K562 (cell line): ENCODE measurements around the gene PTCD3. TPM values are rescaled to one million over a fixed set of nuclear protein-coding genes. Genes with fewer than 3 reads are reported as not detected.

Experiments used
- ATAC-seq: fragments of 200-7000 bp; cut with Tn5 transposase; 3 replicates; pipeline ENCODE4 v1.9.1; 2020; ENCODE audit warnings: moderate library complexity
- BruUV-seq: library from RNA; stranded (reverse); fragments of 400-500 nt; replicated peaks from 2 replicates; lab custom pipeline; 2021; lab: Mats Ljungman, UMichigan
- CTCF ChIA-PET: fragments of 300-600 bp; formaldehyde crosslinking; extraction: SDS; loops from one replicate; lab custom pipeline; 2021; ENCODE audit warnings: low intra/inter-chr PET ratio; lab: Yijun Ruan, JAX
- POLR2A ChIA-PET: fragments of 300-600, 350-650 bp; sonication (Branson Sonifier 250); formaldehyde crosslinking; extraction: SDS; loops from one replicate; lab custom pipeline; 2021; ENCODE audit warnings: antibody characterized with exemption, inconsistent platforms; lab: Yijun Ruan, JAX
- DNase-seq, 4 experiments: peaks; one replicate each; pipeline versions ENCODE4 v3.0.0 to v3.0.0-alpha.2; 2011 to 2018; ENCODE audit warnings: low spot score in 3 of 4, mixed read lengths in 3 of 4; ENCODE audit errors: extremely low read depth in 1 of 4
- FAIRE-seq: peaks from 2 replicates; lab custom pipeline; 2011; peaks lifted over from hg19 to GRCh38; lab: Jason Lieb, UNC
- H2AFZ ChIP-seq: 2 replicates; pipeline ENCODE4 v1.6.0; 2011; ENCODE audit warnings: low read depth, low read length, control low read depth, inconsistent platforms
- H3K27ac ChIP-seq: fragments of 200-600 bp; 3 replicates; pipeline ENCODE4 v1.8.0; 2011; ENCODE audit warnings: low read depth, mild to moderate bottlenecking, control low read depth, inconsistent platforms, low read length, moderate library complexity, mixed read lengths; ENCODE audit errors: extremely low read depth
- H3K27me3 ChIP-seq, 2 experiments: fragments of 300-600 bp in 1 of 2; 2 replicates in 1 of 2; 3 replicates in 1 of 2; pipeline versions ENCODE4 v1.6.0 to v1.8.0; 2011; ENCODE audit warnings: inconsistent platforms in 2 of 2, low read length in 2 of 2, mild to moderate bottlenecking in 1 of 2, mixed read lengths in 1 of 2, moderate library complexity in 1 of 2; ENCODE audit not compliant: control insufficient read depth in 2 of 2, insufficient read depth in 2 of 2
- H3K36me3 ChIP-seq: fragments of 300-600 bp; 3 replicates; pipeline ENCODE4 v1.8.0; 2011; ENCODE audit warnings: mild to moderate bottlenecking, low read length, inconsistent platforms; ENCODE audit not compliant: control insufficient read depth, insufficient read depth
- H3K4me1 ChIP-seq, 2 experiments: fragments of 200-600 bp in 1 of 2; replicated peaks in 1 of 2; 2 replicates in 1 of 2; 3 replicates in 1 of 2; pipeline versions ENCODE4 v1.5.1 to v1.8.0; 2011; ENCODE audit warnings: inconsistent platforms in 2 of 2, low read length in 2 of 2, mild to moderate bottlenecking in 1 of 2, mixed read lengths in 1 of 2, moderate library complexity in 1 of 2; ENCODE audit not compliant: control insufficient read depth in 2 of 2, insufficient read depth in 2 of 2
- H3K4me2 ChIP-seq: 2 replicates; pipeline ENCODE4 v1.6.1; 2011; ENCODE audit warnings: low read length, control low read depth, inconsistent platforms, mixed read lengths; ENCODE audit not compliant: insufficient read depth
- H3K4me3 ChIP-seq: fragments of 200-600 bp; sonication (generic), shearing (Covaris generic); 2 replicates; pipeline ENCODE4 v1.5.1; 2016; ENCODE audit warnings: control low read depth, inconsistent platforms
- H3K79me2 ChIP-seq: fragments of 200-600 bp; 3 replicates; pipeline ENCODE4 v1.8.0; 2011; ENCODE audit warnings: low read length, inconsistent platforms; ENCODE audit not compliant: control insufficient read depth, insufficient read depth
- H3K9ac ChIP-seq, 2 experiments: 2 replicates each; pipeline versions ENCODE4 v1.6.0 to v1.6.1; 2011; ENCODE audit warnings: low read depth in 2 of 2, low read length in 2 of 2, control low read depth in 1 of 2, inconsistent platforms in 1 of 2, mild to moderate bottlenecking in 1 of 2, mixed read lengths in 1 of 2; ENCODE audit not compliant: insufficient read depth in 1 of 2
- H3K9me1 ChIP-seq: one replicate; pipeline ENCODE4 v1.6.0; 2011; ENCODE audit warnings: inconsistent platforms, mild to moderate bottlenecking, low read length, moderate library complexity; ENCODE audit not compliant: control insufficient read depth, insufficient read depth
- H3K9me3 ChIP-seq: replicated peaks from 2 replicates; pipeline ENCODE4 v1.5.1; 2011; ENCODE audit warnings: low read depth, low read length, inconsistent platforms; ENCODE audit not compliant: control insufficient read depth, insufficient read depth
- H4K20me1 ChIP-seq: replicated peaks from 2 replicates; pipeline ENCODE4 v1.6.1; 2011; ENCODE audit warnings: low read length, inconsistent platforms, mixed read lengths; ENCODE audit not compliant: control insufficient read depth, insufficient read depth
- CHCHD3 ChIP-seq: fragments of 250-450 bp; sonication (Bioruptor Pico); IDR thresholded peaks from 2 replicates; pipeline ENCODE4 v2.1.2; 2022; ENCODE audit warnings: mild to moderate bottlenecking
- GTF2A2 ChIP-seq: IDR thresholded peaks from 2 replicates; pipeline ENCODE4 v1.6.1; 2016; ENCODE audit warnings: mild to moderate bottlenecking, missing genetic modification characterization, missing compliant biosample characterization
- MAZ ChIP-seq, 2 experiments: fragments of 450-650 bp in 1 of 2; sonication (generic) in 1 of 2; formaldehyde crosslinking; IDR thresholded peaks in 1 of 2; conservative IDR thresholded peaks in 1 of 2; 2 replicates each; pipeline versions ENCODE4 v1.4.0 to v1.5.0; 2020; ENCODE audit warnings: mild to moderate bottlenecking in 1 of 2, missing genetic modification reagents in 1 of 2
- POU5F1 ChIP-seq: fragments of 150-350 bp; IDR thresholded peaks from 2 replicates; pipeline ENCODE4 v1.6.1; 2014; ENCODE audit warnings: borderline replicate concordance, low read length, low read depth, mild to moderate bottlenecking; ENCODE audit not compliant: partially characterized antibody
- ZFP1 ChIP-seq: fragments of 450-650 bp; formaldehyde crosslinking; IDR thresholded peaks from 2 replicates; pipeline ENCODE4 v1.4.0; 2020; ENCODE audit warnings: mild to moderate bottlenecking, mixed read lengths
- ZNF75A ChIP-seq: fragments of 450-650 bp; formaldehyde crosslinking; IDR thresholded peaks from 2 replicates; pipeline ENCODE4 v1.4.0; 2020; ENCODE audit warnings: mild to moderate bottlenecking
- WGBS: fragments of 100-300 bp; shearing (Covaris generic); methylation state at CpG from one replicate; pipeline ENCODE4 v1.1.6; 2016; ENCODE audit warnings: low coverage, mixed read lengths; ENCODE audit not compliant: insufficient coverage; ENCODE audit errors: missing lambda C conversion rate; 5-methylcytosine and 5-hydroxymethylcytosine counted together
- in situ Hi-C: fragments of 300-500 bp; cut with MboI; formaldehyde crosslinking; loops from 4 replicates; pipeline ENCODE4 v1.15.0; 2018; ENCODE audit warnings: inconsistent platforms, mixed read lengths
- intact Hi-C: fragments of 100-400 bp; cut with micrococcal nuclease; formaldehyde crosslinking; loops from 2 replicates; pipeline ENCODE4 v1.14.2; 2022
- polyA plus RNA-seq, 8 experiments: library from polyadenylated mRNA; depleted of rRNA in 4 of 8; stranded (reverse) in 5 of 8; unstranded in 3 of 8; fragments of >200 nt; fragmentation: Nextera tagmentation in 2 of 8; fragmentation: Illumina TruSeq in 1 of 8; extraction: Ambion mirVana in 2 of 8; extraction: Trizol in 1 of 8; gene quantifications; 2 replicates each; pipeline versions ENCODE4 v1.2.1 to v1.2.3, GENCODE V29; 2011 to 2014; ENCODE audit warnings: inconsistent platforms in 1 of 8, missing spikeins in 1 of 8
- total RNA-seq, 7 experiments: library from RNA; depleted of rRNA in 6 of 7; stranded (reverse); fragments of >200 nt in 6 of 7; fragmentation: Illumina TruSeq in 2 of 7; extraction: Trizol in 2 of 7; gene quantifications; 2 replicates each; pipeline versions ENCODE4 v1.2.1 to v1.2.3, GENCODE V29; 2011 to 2021; ENCODE audit warnings: low replicate concordance in 1 of 7
- TF ChIP-seq, protein P1 (sequence below): fragments of 450-650 bp; IDR thresholded peaks from 2 replicates; pipeline ENCODE4 v1.6.1; 2016; ENCODE audit warnings: mild to moderate bottlenecking

PTCD3 gene
- total and polyA plus RNA-seq, 9 of the 15 experiments (the other 6 are each of a cell fraction or from before 2014, with no cell fraction given): 65.2 to 241 (median 172) TPM

DNA sequence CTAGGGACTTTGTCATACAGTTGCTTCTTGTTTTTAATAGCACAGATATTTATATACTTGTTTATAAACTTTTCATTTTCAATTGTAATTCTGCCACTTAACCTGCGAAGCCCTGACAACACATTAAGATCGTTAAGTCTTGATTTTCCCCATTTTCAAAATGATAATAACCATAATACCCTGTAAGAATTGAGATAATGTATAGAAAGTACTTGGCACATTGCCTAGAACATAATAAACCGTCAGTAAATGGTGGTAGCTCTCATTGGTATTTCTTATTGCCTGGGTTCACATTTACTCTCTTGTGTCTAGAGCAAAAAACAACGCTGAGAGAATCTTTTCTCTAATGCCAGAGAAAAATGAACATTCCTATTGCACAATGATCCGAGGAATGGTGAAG, 18.6 kb downstream of the PTCD3 start:
- DNase-seq (no peak), ATAC-seq (no peak), FAIRE-seq (no peak)
- 80% methylated on average over 5 of the region's 5 CpGs for WGBS
- Histone ChIP-seq H3K79me2 (no peaks in the 10 kb centered on the region; the same call in 2 of the 3 replicates), H3K4me3 (no peak overlapping the region), H3K9ac (no peak overlapping the region), H3K27me3 (no peaks in the 10 kb centered on the region), H3K36me3 (peaks cover 99% of the 10 kb centered on the region), H2AFZ (no peak overlapping the region), H3K27ac (no peak overlapping the region), H4K20me1 (no peaks in the 10 kb centered on the region), H3K9me1 (no peaks in the 10 kb centered on the region), H3K4me2 (no peak overlapping the region), H3K9me3 (no peaks in the 10 kb centered on the region), H3K4me1 (no peaks in the 10 kb centered on the region)
- CTCF ChIA-PET: no interaction called here
- in situ Hi-C loops (no loop called here), intact Hi-C loops (no loop called here)
- BruUV-seq: TSS peak; percentile 4
- POLR2A ChIA-PET: interaction anchor here (0.8 to 2.8 kb wide), 3 partner anchors 10 to 27 kb away, joined by 3 to 9 read pairs (median 4); partner anchors contain the start of genes POLR1A and PTCD3
- TF ChIP-seq POU5F1: no peak
- TF ChIP-seq ZFP1 (CRISPR knock-in tag): no peak
- TF ChIP-seq ZNF75A (CRISPR knock-in tag): no peak
- TF ChIP-seq, protein P1, sequence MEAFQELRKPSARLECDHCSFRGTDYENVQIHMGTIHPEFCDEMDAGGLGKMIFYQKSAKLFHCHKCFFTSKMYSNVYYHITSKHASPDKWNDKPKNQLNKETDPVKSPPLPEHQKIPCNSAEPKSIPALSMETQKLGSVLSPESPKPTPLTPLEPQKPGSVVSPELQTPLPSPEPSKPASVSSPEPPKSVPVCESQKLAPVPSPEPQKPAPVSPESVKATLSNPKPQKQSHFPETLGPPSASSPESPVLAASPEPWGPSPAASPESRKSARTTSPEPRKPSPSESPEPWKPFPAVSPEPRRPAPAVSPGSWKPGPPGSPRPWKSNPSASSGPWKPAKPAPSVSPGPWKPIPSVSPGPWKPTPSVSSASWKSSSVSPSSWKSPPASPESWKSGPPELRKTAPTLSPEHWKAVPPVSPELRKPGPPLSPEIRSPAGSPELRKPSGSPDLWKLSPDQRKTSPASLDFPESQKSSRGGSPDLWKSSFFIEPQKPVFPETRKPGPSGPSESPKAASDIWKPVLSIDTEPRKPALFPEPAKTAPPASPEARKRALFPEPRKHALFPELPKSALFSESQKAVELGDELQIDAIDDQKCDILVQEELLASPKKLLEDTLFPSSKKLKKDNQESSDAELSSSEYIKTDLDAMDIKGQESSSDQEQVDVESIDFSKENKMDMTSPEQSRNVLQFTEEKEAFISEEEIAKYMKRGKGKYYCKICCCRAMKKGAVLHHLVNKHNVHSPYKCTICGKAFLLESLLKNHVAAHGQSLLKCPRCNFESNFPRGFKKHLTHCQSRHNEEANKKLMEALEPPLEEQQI: no peak
- no peak for TF ChIP-seq GTF2A2 (tag)
- TF ChIP-seq MAZ (CRISPR knock-in tag; conservative IDR thresholded peaks at IDR 0.05 in 1 of 2, IDR thresholded peaks at IDR 0.05 in 1 of 2): no peak
- TF ChIP-seq CHCHD3 (CRISPR knock-in tag): no peak
